GM11168 (cell line): ENCODE data around the gene GCNT3.

Experiments used
- in situ Hi-C: fragments of 300-500 bp; cut with MboI; formaldehyde crosslinking; loops from one replicate; pipeline ENCODE4 v1.12.0; 2022; ENCODE audit warnings: low sequenced_read_pairs; ENCODE audit not compliant: unreplicated experiment

GCNT3 gene

GRCh38 chr15:59611276-59612260 is at the start of gene GCNT3:
Gene GCNT3 (plus strand): TSS chr15:59611783. CDS start chr15:59618239, 6,456 bp downstream.
- in situ Hi-C loops = no loop called here

GRCh38 chr15:59562448-59563186 is 49.0 kb upstream of the GCNT3 start:
- in situ Hi-C loops = no loop called here

- in situ Hi-C loops = no loop called here
These were observed 46.3 kb upstream of the GCNT3 start for GRCh38 chr15:59565299-59565698.

GRCh38 chr15:59567324-59567723 is 44.3 kb upstream of the GCNT3 start:
- in situ Hi-C loops = no loop called here

GRCh38 chr15:59569477-59569876 is 42.1 kb upstream of the GCNT3 start:
- in situ Hi-C loops = no loop called here

- in situ Hi-C loops = no loop called here
These were observed 41.3 kb upstream of the GCNT3 start for GRCh38 chr15:59570315-59570714.

GRCh38 chr15:59571606-59572005 is 40.0 kb upstream of the GCNT3 start:
- in situ Hi-C loops = no loop called here

GRCh38 chr15:59583088-59583487 is 28.5 kb upstream of the GCNT3 start:
- in situ Hi-C loops = no loop called here

GRCh38 chr15:59587085-59587826 is 24.3 kb upstream of the GCNT3 start:
- in situ Hi-C loops = no loop called here

- in situ Hi-C loops = no loop called here
These were observed 21.6 kb upstream of the GCNT3 start for GRCh38 chr15:59590027-59590426.

- in situ Hi-C loops = no loop called here
These were observed 20.2 kb upstream of the GCNT3 start for GRCh38 chr15:59591356-59591755.

GRCh38 chr15:59594493-59594942 is 17.1 kb upstream of the GCNT3 start:
- in situ Hi-C loops = no loop called here

- in situ Hi-C loops = no loop called here
These were observed 16.6 kb upstream of the GCNT3 start for GRCh38 chr15:59594991-59595390.

- in situ Hi-C loops = no loop called here
These were observed 16.1 kb upstream of the GCNT3 start for GRCh38 chr15:59595434-59595915.

GRCh38 chr15:59596640-59597039 is 14.9 kb upstream of the GCNT3 start:
- in situ Hi-C loops = no loop called here

GRCh38 chr15:59598461-59598860 is 13.1 kb upstream of the GCNT3 start:
- in situ Hi-C loops = no loop called here

- in situ Hi-C loops = no loop called here
These were observed 5.6 kb upstream of the GCNT3 start for GRCh38 chr15:59605994-59606393.

- in situ Hi-C loops = no loop called here
These were observed 1.6 kb upstream of the GCNT3 start for GRCh38 chr15:59609730-59610712.

GRCh38 chr15:59614153-59614552 is 2.6 kb downstream of the GCNT3 start:
- in situ Hi-C loops = no loop called here
